GM13977 (cell line): ENCODE data around the gene IFNB1.

Experiments
- DNase-seq: peaks from one replicate; pipeline ENCODE4 v3.0.0; 2012; ENCODE audit warnings: low spot score
- in situ Hi-C: fragments of 300-500 bp; cut with MboI; formaldehyde crosslinking; loops from one replicate; pipeline ENCODE4 v1.12.0; 2022; ENCODE audit warnings: low sequenced_read_pairs, low pct_unique_long_range_greater_than_20kb, mixed read lengths, inconsistent platforms; ENCODE audit not compliant: unreplicated experiment
- TF ChIP-seq, protein P1 (sequence below): IDR thresholded peaks from 2 replicates; pipeline ENCODE4 v1.5.1; 2012; ENCODE audit warnings: mild to moderate bottlenecking, control low read depth; ENCODE audit not compliant: insufficient read depth; ENCODE audit errors: extremely low read depth, missing control alignments

The IFNB1 gene

GRCh38 chr9:21053851-21054250 is 23.9 kb downstream of the IFNB1 start:
- DNase-seq, result no peak
- TF ChIP-seq, protein P1, sequence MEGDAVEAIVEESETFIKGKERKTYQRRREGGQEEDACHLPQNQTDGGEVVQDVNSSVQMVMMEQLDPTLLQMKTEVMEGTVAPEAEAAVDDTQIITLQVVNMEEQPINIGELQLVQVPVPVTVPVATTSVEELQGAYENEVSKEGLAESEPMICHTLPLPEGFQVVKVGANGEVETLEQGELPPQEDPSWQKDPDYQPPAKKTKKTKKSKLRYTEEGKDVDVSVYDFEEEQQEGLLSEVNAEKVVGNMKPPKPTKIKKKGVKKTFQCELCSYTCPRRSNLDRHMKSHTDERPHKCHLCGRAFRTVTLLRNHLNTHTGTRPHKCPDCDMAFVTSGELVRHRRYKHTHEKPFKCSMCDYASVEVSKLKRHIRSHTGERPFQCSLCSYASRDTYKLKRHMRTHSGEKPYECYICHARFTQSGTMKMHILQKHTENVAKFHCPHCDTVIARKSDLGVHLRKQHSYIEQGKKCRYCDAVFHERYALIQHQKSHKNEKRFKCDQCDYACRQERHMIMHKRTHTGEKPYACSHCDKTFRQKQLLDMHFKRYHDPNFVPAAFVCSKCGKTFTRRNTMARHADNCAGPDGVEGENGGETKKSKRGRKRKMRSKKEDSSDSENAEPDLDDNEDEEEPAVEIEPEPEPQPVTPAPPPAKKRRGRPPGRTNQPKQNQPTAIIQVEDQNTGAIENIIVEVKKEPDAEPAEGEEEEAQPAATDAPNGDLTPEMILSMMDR, result no peak
- in situ Hi-C loops, result no loop called here

DNA sequence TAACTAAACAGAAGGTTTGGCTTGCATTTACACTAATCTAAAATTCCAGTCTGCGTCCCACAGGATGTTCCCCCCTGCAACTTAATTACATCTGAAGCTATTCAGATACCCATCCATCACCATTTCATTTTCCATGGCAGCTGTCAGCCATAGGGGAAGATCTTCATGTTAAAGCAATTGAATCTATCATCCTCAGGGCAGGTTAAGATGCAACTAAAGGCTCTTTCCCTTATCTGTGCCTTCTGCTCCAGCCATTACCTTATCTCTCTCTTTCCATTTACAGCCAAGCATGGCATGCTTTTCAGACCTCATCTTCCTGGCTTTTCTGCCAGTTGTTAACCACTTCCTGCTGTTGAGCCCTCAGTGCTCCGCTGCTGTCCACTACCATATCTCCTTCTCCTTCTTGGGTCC is 30.5 kb downstream of the IFNB1 start:
- no peak for DNase-seq
- in situ Hi-C loops, result no loop called here
- TF ChIP-seq, protein P1, result no peak

DNA sequence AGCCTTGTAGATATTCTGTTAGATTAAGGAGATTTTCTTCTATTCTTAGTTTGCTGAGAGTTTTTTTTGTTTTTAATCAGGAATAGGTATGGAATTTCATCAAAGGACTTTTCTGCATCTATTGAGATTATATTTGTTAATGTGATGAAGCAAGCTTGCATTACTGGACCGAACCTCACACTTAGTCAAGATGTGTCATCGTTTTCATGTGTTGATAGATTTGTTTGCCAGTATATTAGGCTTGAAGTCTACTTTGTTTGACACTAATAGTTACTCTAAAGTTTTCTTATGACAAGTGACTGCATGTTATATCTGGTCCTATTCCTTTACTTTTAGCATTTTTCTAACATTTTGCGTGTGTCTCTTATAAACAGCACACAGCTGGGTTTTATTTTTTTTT is 33.9 kb downstream of the IFNB1 start:
- no peak for DNase-seq
- TF ChIP-seq, protein P1, result no peak
- in situ Hi-C loops, result no loop called here

GRCh38 chr9:21042466-21042865 is 35.3 kb downstream of the IFNB1 start:
- TF ChIP-seq, protein P1, result no peak
- no peak for DNase-seq
- in situ Hi-C loops, result no loop called here

- in situ Hi-C loops, result no loop called here
- TF ChIP-seq, protein P1, result no peak
- DNase-seq, result no peak
These were observed 38.4 kb downstream of the IFNB1 start for GRCh38 chr9:21039302-21039701.

DNA sequence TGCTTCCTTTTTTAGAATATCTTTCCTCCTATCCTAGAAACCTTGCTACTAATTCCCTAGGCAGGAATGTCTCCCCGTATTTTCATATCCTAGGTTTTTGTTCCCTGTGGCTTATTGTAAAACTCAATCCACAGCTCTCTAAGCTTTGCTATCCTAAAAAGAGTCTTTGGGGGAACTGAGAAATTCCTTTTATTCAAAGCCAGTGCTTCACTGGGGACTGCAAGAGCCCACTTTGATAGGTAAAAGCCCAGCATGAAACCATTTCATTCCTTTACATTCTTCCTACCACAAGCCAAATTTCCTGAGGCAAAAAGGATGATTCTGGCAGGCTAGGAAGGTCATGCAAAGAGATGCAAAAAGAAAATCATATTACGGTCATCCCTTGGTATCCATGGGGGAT is 40.5 kb downstream of the IFNB1 start:
- in situ Hi-C loops, result no loop called here
- TF ChIP-seq, protein P1, result no peak
- no peak for DNase-seq

- in situ Hi-C loops, result no loop called here
- TF ChIP-seq, protein P1, result no peak
- no peak for DNase-seq
These were observed 45.9 kb downstream of the IFNB1 start for GRCh38 chr9:21031808-21032183.
